NCI-H1417 (cell line): ENCODE results near the gene MTMR10.
A peak's percentile ranks its signal among the peaks of the same experiment; 100 is the strongest.

Experiments
- DNase-seq, 3 experiments: peaks; one replicate each; lab custom pipeline; 2025; lab: John Stamatoyannopoulos, UW

Gene MTMR10

GRCh38 chr15:30921106-30921505 lies 70.3 kb downstream of the MTMR10 start:
- DNase-seq = no peak

- DNase-seq = no peak
Measured at GRCh38 chr15:30919877-30920550, 71.4 kb downstream of the MTMR10 start.

GRCh38 chr15:30918366-30918765 lies 73.1 kb downstream of the MTMR10 start:
- DNase-seq = no peak

- DNase-seq = no peak
Measured at GRCh38 chr15:30917675-30918074, 73.8 kb downstream of the MTMR10 start.

- DNase-seq = no peak
Measured at GRCh38 chr15:30917013-30917412, 74.4 kb downstream of the MTMR10 start.

GRCh38 chr15:30913761-30914160 lies 77.7 kb downstream of the MTMR10 start:
- no peak for DNase-seq

GRCh38 chr15:30906366-30906765 lies 85.1 kb downstream of the MTMR10 start:
- no peak for DNase-seq

- no peak for DNase-seq
Measured at GRCh38 chr15:30905821-30906220, 85.6 kb downstream of the MTMR10 start.

- no peak for DNase-seq
Measured at GRCh38 chr15:30904812-30905211, 86.6 kb downstream of the MTMR10 start.

GRCh38 chr15:30903497-30904187 lies 87.8 kb downstream of the MTMR10 start, which contains the start of gene FAN1:
Gene FAN1, plus strand, starts transcription at chr15:30903915. Its CDS starts 749 bp downstream, at chr15:30904664.
- peak; percentile 80 to 97 (median 95) for DNase-seq

- no peak for DNase-seq
Measured at GRCh38 chr15:30901889-30902288, 89.5 kb downstream of the MTMR10 start.

- DNase-seq = no peak
Measured at GRCh38 chr15:30896211-30896606, 95.2 kb downstream of the MTMR10 start.

GRCh38 chr15:30895461-30896210 lies 95.8 kb downstream of the MTMR10 start:
- DNase-seq = no peak

- peak in 1 of 3 experiments; percentile 15 for DNase-seq
Measured at GRCh38 chr15:30889196-30889595, 102.2 kb downstream of the MTMR10 start.
